IMR-90 (cell line): ENCODE results near the gene CYSTM1.

ENCODE experiments used
- MAZ ChIP-seq: IDR thresholded peaks from 2 replicates; pipeline ENCODE4 v1.6.1; 2012; ENCODE audit warnings: low read depth, mild to moderate bottlenecking, low read length, improper control_type of control experiment, moderate library complexity, borderline replicate concordance
- TF ChIP-seq, protein P1 (sequence below): conservative IDR thresholded peaks from 2 replicates; pipeline ENCODE4 v1.5.1; 2012; ENCODE audit warnings: mild to moderate bottlenecking, low read depth, low read length, improper control_type of control experiment

DNA sequence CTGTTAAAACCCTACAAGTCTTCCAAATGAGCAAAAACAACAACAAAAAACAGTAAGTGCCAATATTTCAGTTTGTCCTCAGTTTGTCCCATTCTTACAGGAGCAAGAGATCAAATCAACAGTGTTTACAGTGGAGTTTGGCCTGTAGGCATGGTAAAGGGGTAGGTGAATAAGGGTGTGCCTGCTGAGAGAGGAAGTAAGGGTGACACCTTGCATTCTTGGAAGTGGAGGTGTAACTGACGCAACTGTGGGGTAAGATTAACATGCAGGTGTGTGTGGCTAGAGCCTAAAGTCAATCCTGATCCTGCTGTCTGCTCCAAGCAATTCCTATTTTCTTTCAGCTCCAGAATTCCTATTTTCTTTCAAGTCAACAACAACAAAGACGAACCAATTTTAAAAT, 84.5 kb downstream of the CYSTM1 start:
- TF ChIP-seq MAZ = no peak
- TF ChIP-seq, protein P1, sequence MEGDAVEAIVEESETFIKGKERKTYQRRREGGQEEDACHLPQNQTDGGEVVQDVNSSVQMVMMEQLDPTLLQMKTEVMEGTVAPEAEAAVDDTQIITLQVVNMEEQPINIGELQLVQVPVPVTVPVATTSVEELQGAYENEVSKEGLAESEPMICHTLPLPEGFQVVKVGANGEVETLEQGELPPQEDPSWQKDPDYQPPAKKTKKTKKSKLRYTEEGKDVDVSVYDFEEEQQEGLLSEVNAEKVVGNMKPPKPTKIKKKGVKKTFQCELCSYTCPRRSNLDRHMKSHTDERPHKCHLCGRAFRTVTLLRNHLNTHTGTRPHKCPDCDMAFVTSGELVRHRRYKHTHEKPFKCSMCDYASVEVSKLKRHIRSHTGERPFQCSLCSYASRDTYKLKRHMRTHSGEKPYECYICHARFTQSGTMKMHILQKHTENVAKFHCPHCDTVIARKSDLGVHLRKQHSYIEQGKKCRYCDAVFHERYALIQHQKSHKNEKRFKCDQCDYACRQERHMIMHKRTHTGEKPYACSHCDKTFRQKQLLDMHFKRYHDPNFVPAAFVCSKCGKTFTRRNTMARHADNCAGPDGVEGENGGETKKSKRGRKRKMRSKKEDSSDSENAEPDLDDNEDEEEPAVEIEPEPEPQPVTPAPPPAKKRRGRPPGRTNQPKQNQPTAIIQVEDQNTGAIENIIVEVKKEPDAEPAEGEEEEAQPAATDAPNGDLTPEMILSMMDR = no peak
